H1 (cell line): ENCODE data around the gene ZC2HC1C. TPM values are rescaled to one million over a fixed set of nuclear protein-coding genes. Genes with fewer than 3 reads are reported as not detected.

ENCODE experiments used
- CTCF ChIA-PET: fragments of 300-600 bp; sonication (Branson Sonifier 250); formaldehyde crosslinking; loops from one replicate; lab custom pipeline; 2021; ENCODE audit not compliant: partially characterized antibody; lab: Charles Lee
- POLR2A ChIA-PET: fragments of 300-600 bp; sonication (Branson Sonifier 250); formaldehyde crosslinking; loops from one replicate; lab custom pipeline; 2021; ENCODE audit warnings: inconsistent platforms; ENCODE audit not compliant: partially characterized antibody; lab: Charles Lee
- DNase-seq, 2 experiments: peaks; one replicate each; pipeline versions ENCODE4 v3.0.0 to v3.0.0-alpha.2; 2010 to 2022; ENCODE audit warnings: low spot score in 2 of 2, low read depth in 1 of 2, mixed read lengths in 1 of 2
- FAIRE-seq: peaks from 2 replicates; lab custom pipeline; 2011; peaks lifted over from hg19 to GRCh38; lab: Jason Lieb, UNC
- H2AFZ ChIP-seq: 2 replicates; pipeline ENCODE4 v1.8.1; 2012; ENCODE audit warnings: low read length, inconsistent platforms
- H2AK5ac ChIP-seq: 2 replicates; pipeline ENCODE4 v1.6.1; 2013; ENCODE audit warnings: low read depth, low read length
- H2BK120ac ChIP-seq: replicated peaks from 2 replicates; pipeline ENCODE3; 2013; ENCODE audit warnings: low read depth, low read length, inconsistent platforms
- H2BK12ac ChIP-seq: 2 replicates; pipeline ENCODE4 v1.6.1; 2013; ENCODE audit warnings: low read depth, low read length
- H2BK15ac ChIP-seq: 2 replicates; pipeline ENCODE4 v1.6.1; 2013; ENCODE audit warnings: low read length
- H2BK20ac ChIP-seq: 2 replicates; pipeline ENCODE4 v1.6.1; 2013; ENCODE audit warnings: low read length
- H2BK5ac ChIP-seq: 2 replicates; pipeline ENCODE4 v1.6.1; 2013; ENCODE audit warnings: low read depth, low read length
- H3K14ac ChIP-seq: 2 replicates; pipeline ENCODE4 v1.6.1; 2013; ENCODE audit warnings: inconsistent platforms; ENCODE audit not compliant: insufficient read length
- H3K18ac ChIP-seq: 2 replicates; pipeline ENCODE4 v1.6.1; 2013; ENCODE audit warnings: low read length; ENCODE audit errors: extremely low read depth
- H3K23ac ChIP-seq: 2 replicates; pipeline ENCODE4 v1.6.1; 2013; ENCODE audit warnings: inconsistent platforms; ENCODE audit not compliant: insufficient read length
- H3K23me2 ChIP-seq: 2 replicates; pipeline ENCODE4 v1.6.1; 2013; ENCODE audit warnings: low read depth, low read length
- H3K27ac ChIP-seq: 2 replicates; pipeline ENCODE4 v1.6.1; 2011; ENCODE audit warnings: low read depth, low read length, inconsistent platforms
- H3K27me3 ChIP-seq, 4 experiments: replicated peaks in 1 of 4; 1 replicate in 1 of 4; 2 replicates in 3 of 4; pipeline versions ENCODE4 v1.6.1 to v1.8.1; 2011 to 2013; ENCODE audit warnings: low read length in 3 of 4, mild to moderate bottlenecking in 3 of 4, inconsistent platforms in 2 of 4, mixed read lengths in 2 of 4, moderate library complexity in 1 of 4; ENCODE audit not compliant: control insufficient read depth in 3 of 4, insufficient read depth in 3 of 4; ENCODE audit errors: extremely low read depth in 1 of 4
- H3K36me3 ChIP-seq, 4 experiments: 2 replicates each; pipeline versions ENCODE4 v1.6.1 to v1.8.1; 2011 to 2013; ENCODE audit warnings: mild to moderate bottlenecking in 4 of 4, low read length in 3 of 4, moderate library complexity in 2 of 4, control low read depth in 1 of 4, inconsistent platforms in 1 of 4; ENCODE audit not compliant: insufficient read depth in 4 of 4, control insufficient read depth in 2 of 4
- H3K4ac ChIP-seq: replicated peaks from 2 replicates; pipeline ENCODE3; 2013; ENCODE audit warnings: low read length, low read depth, mixed read lengths, inconsistent platforms; ENCODE audit not compliant: insufficient read length
- H3K4me1 ChIP-seq, 4 experiments: replicated peaks in 1 of 4; 1 replicate in 1 of 4; 2 replicates in 3 of 4; pipeline versions ENCODE4 v1.6.1 to v1.8.1; 2011 to 2013; ENCODE audit warnings: low read length in 3 of 4, inconsistent platforms in 2 of 4, mixed read lengths in 1 of 4; ENCODE audit not compliant: insufficient read depth in 4 of 4, control insufficient read depth in 3 of 4
- H3K4me2 ChIP-seq, 2 experiments: 2 replicates each; pipeline versions ENCODE4 v1.6.1 to v1.8.1; 2011 to 2013; ENCODE audit warnings: low read depth in 2 of 2, low read length in 2 of 2, control low read depth in 1 of 2, inconsistent platforms in 1 of 2, mild to moderate bottlenecking in 1 of 2; ENCODE audit not compliant: insufficient read depth in 1 of 2
- H3K4me3 ChIP-seq, 4 experiments: fragments of 200-600, 300-600 bp in 1 of 4; sonication (generic), shearing (Covaris generic), sonication (Bioruptor Twin) in 1 of 4; 2 replicates each; pipeline versions ENCODE4 v1.5.1 to v1.8.1; 2011 to 2016; ENCODE audit warnings: low read length in 4 of 4, low read depth in 3 of 4, control low read depth in 2 of 4, inconsistent platforms in 2 of 4, mild to moderate bottlenecking in 2 of 4, mixed read lengths in 1 of 4, moderate library complexity in 1 of 4; ENCODE audit not compliant: insufficient read depth in 2 of 4; ENCODE audit errors: extremely low read depth in 1 of 4
- H3K56ac ChIP-seq: replicated peaks from 2 replicates; pipeline ENCODE3; 2013; ENCODE audit warnings: low read depth, mild to moderate bottlenecking, mixed read lengths, low read length, inconsistent platforms; ENCODE audit not compliant: insufficient read length
- H3K79me1 ChIP-seq: 2 replicates; pipeline ENCODE4 v1.6.1; 2013; ENCODE audit warnings: low read depth, low read length, control low read depth
- H3K79me2 ChIP-seq, 2 experiments: 2 replicates each; pipeline versions ENCODE4 v1.6.1 to v1.8.1; 2012 to 2013; ENCODE audit warnings: low read length in 2 of 2, mild to moderate bottlenecking in 2 of 2, inconsistent platforms in 1 of 2; ENCODE audit not compliant: insufficient read depth in 2 of 2, control insufficient read depth in 1 of 2
- H3K9ac ChIP-seq, 4 experiments: replicated peaks in 1 of 4; 1 replicate in 1 of 4; 2 replicates in 3 of 4; pipeline versions ENCODE4 v1.6.1 to v1.8.1; 2011 to 2013; ENCODE audit warnings: low read depth in 3 of 4, low read length in 3 of 4, control low read depth in 2 of 4, mild to moderate bottlenecking in 2 of 4, moderate library complexity in 2 of 4, inconsistent platforms in 1 of 4; ENCODE audit errors: extremely low read depth in 1 of 4
- H3K9me3 ChIP-seq, 2 experiments: 2 replicates each; pipeline versions ENCODE4 v1.6.1 to v1.8.1; 2012 to 2013; ENCODE audit warnings: mild to moderate bottlenecking in 2 of 2, moderate library complexity in 2 of 2, control low read depth in 1 of 2, inconsistent platforms in 1 of 2, low read depth in 1 of 2, low read length in 1 of 2, mixed read lengths in 1 of 2; ENCODE audit not compliant: insufficient read depth in 2 of 2
- H4K20me1 ChIP-seq, 2 experiments: replicated peaks in 1 of 2; 2 replicates each; pipeline versions ENCODE3 to v1.8.1; 2011 to 2013; ENCODE audit warnings: inconsistent platforms in 2 of 2, low read length in 2 of 2, mild to moderate bottlenecking in 1 of 2; ENCODE audit not compliant: insufficient read depth in 2 of 2, control insufficient read depth in 1 of 2
- H4K5ac ChIP-seq: 2 replicates; pipeline ENCODE4 v1.6.1; 2013; ENCODE audit warnings: low read length, low read depth, mixed read lengths, inconsistent platforms; ENCODE audit not compliant: insufficient read length
- H4K8ac ChIP-seq: 2 replicates; pipeline ENCODE4 v1.8.0; 2013; ENCODE audit warnings: mild to moderate bottlenecking, moderate library complexity, low read length, inconsistent platforms; ENCODE audit not compliant: insufficient read depth; ENCODE audit errors: extremely low read depth
- H4K91ac ChIP-seq: replicated peaks from 2 replicates; pipeline ENCODE3; 2013; ENCODE audit warnings: low read length, mixed read lengths, inconsistent platforms; ENCODE audit not compliant: insufficient read length
- CBX5 ChIP-seq: fragments of 300-800, 300-1000 bp; sonication (generic); IDR thresholded peaks from 2 replicates; pipeline ENCODE4 v1.7.1; 2016; ENCODE audit warnings: antibody characterized with exemption, low read length, low read depth
- GABPA ChIP-seq: IDR thresholded peaks from 2 replicates; pipeline ENCODE4 v1.6.1; 2011; ENCODE audit warnings: mild to moderate bottlenecking, low read length, moderate library complexity, borderline replicate concordance; ENCODE audit not compliant: insufficient read depth
- JUND ChIP-seq: IDR thresholded peaks from 2 replicates; pipeline ENCODE4 v1.6.1; 2011; ENCODE audit warnings: mild to moderate bottlenecking, improper control_type of control experiment, low read length
- RXRA ChIP-seq: IDR thresholded peaks from 2 replicates; pipeline ENCODE4 v1.6.1; 2011; ENCODE audit warnings: low read depth, mild to moderate bottlenecking, low read length, moderate library complexity; ENCODE audit not compliant: insufficient read depth
- SIN3A ChIP-seq, 2 experiments: IDR thresholded peaks in 1 of 2; conservative IDR thresholded peaks in 1 of 2; 2 replicates each; pipeline ENCODE4 v1.6.1; 2011 to 2012; ENCODE audit warnings: low read length in 2 of 2, improper control_type of control experiment in 1 of 2, low read depth in 1 of 2, mild to moderate bottlenecking in 1 of 2
- TCF12 ChIP-seq: IDR thresholded peaks from 2 replicates; pipeline ENCODE4 v1.6.1; 2011; ENCODE audit warnings: low read depth, mild to moderate bottlenecking, low read length
- WGBS, 2 experiments: shearing (Covaris generic) in 1 of 2; methylation state at CpG; one replicate each; pipeline versions ENCODE4 v1.1.6 to v1.1.7; 2013 to 2015; ENCODE audit warnings: low lambda C conversion rate in 2 of 2, mixed read lengths in 2 of 2, inconsistent platforms in 1 of 2, low coverage in 1 of 2, missing lambda C conversion rate in 1 of 2; ENCODE audit not compliant: insufficient replicate concordance in 2 of 2, insufficient coverage in 1 of 2, insufficient read length in 1 of 2; ENCODE audit errors: extremely low coverage in 1 of 2, missing lambda C conversion rate in 1 of 2; 5-methylcytosine and 5-hydroxymethylcytosine counted together
- polyA plus RNA-seq, 7 experiments: library from polyadenylated mRNA; depleted of rRNA in 3 of 7; stranded (reverse) in 5 of 7; unstranded in 2 of 7; fragments of >200 nt in 5 of 7; fragments of 200-250 nt in 2 of 7; gene quantifications; 1 replicate in 5 of 7; 2 replicates in 1 of 7; 4 replicates in 1 of 7; pipeline versions ENCODE4 v1.2.1 to v1.2.3, GENCODE V29; 2011 to 2013; ENCODE audit warnings: missing spikeins in 2 of 7, mixed read lengths in 2 of 7
- total RNA-seq: library from RNA; stranded (reverse); fragmentation: NEBNext Ultra II Directional; extraction: Animal tissue kit (Norgen Biotek cat#: 25700); gene quantifications from 2 replicates; pipeline ENCODE4 v1.2.1, GENCODE V29; 2021
- TF ChIP-seq, protein P1 (sequence below): IDR thresholded peaks from 2 replicates; pipeline ENCODE4 v1.6.1; 2012; ENCODE audit warnings: inconsistent platforms

Gene ZC2HC1C
- total and polyA plus RNA-seq, 2 of the 8 experiments (the other 6 are each of a cell fraction or from before 2014, with no cell fraction given) = 0.57 to 1.2 TPM

DNA sequence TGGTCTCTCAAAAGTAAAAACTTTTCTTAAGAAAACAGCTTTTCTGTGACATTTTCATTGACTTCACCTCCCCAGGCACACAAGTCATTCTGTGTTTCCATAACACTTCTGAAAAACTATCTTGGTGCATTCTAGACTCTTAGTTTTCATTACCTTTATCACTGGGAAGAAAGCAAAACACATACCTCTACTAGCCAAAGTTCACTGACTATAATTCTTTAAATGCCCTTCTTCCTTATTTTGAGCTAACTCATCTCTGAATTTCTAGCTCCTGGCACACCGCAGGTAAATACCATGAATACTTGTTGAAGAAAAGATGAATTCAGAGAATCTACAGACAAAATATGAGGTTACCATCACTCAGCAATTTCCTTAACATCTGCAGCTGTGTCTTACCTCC is 39.3 kb upstream of the ZC2HC1C start:
- H4K20me1 ChIP-seq = no peaks in the 10 kb centered on the region
- H4K5ac ChIP-seq = no peak overlapping the region
- no peak overlapping the region for H2BK120ac ChIP-seq
- no peak overlapping the region for H3K4me2 ChIP-seq
- no peak overlapping the region for H3K18ac ChIP-seq
- H2BK12ac ChIP-seq = no peak overlapping the region
- 0% methylated on average over 1 of the region's 1 CpG; no CpG with 5 or more reads in 1 of the 2 experiments for WGBS, 2 experiments
- H2AK5ac ChIP-seq = no peak overlapping the region
- no peak for FAIRE-seq
- H3K23ac ChIP-seq = no peak overlapping the region
- no peak overlapping the region for H2BK5ac ChIP-seq
- H3K36me3 ChIP-seq = peaks cover 0 to 20% (median 3%) of the 10 kb centered on the region in 4 experiments; a peak in 3 of 8 replicates
- no peak overlapping the region for H3K27ac ChIP-seq
- no peaks in the 10 kb centered on the region for H3K79me1 ChIP-seq
- no peaks in the 10 kb centered on the region for H3K27me3 ChIP-seq
- no peak overlapping the region for H4K91ac ChIP-seq
- POLR2A ChIA-PET = no interaction called here
- H4K8ac ChIP-seq = no peak overlapping the region
- TF ChIP-seq CBX5 = no peak
- no peak for TF ChIP-seq RXRA
- TF ChIP-seq TCF12 = no peak
- no peak for TF ChIP-seq SIN3A (conservative IDR thresholded peaks at IDR 0.05 in 1 of 2, IDR thresholded peaks at IDR 0.05 in 1 of 2; ENCODE audit: low read depth in 1 of 2, low read length in 2 of 2)
- TF ChIP-seq JUND = no peak
- no peak for TF ChIP-seq GABPA
- TF ChIP-seq, protein P1, sequence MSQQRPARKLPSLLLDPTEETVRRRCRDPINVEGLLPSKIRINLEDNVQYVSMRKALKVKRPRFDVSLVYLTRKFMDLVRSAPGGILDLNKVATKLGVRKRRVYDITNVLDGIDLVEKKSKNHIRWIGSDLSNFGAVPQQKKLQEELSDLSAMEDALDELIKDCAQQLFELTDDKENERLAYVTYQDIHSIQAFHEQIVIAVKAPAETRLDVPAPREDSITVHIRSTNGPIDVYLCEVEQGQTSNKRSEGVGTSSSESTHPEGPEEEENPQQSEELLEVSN = no peak
- no peaks in the 10 kb centered on the region for H3K4me1 ChIP-seq
- no peak overlapping the region for H3K9ac ChIP-seq
- H3K23me2 ChIP-seq = no peaks in the 10 kb centered on the region
- no peak overlapping the region for H2BK15ac ChIP-seq
- CTCF ChIA-PET = interaction anchor here (1.3 kb wide), 1 partner anchor 16 kb away, joined by 4 read pairs; no protein-coding TSS in a partner anchor
- H3K14ac ChIP-seq = no peak overlapping the region
- no peak overlapping the region for H3K4ac ChIP-seq
- H2BK20ac ChIP-seq = no peak overlapping the region
- no peak overlapping the region for H2AFZ ChIP-seq
- H3K79me2 ChIP-seq = no peaks in the 10 kb centered on the region
- H3K4me3 ChIP-seq = no peak overlapping the region
- H3K56ac ChIP-seq = no peak overlapping the region
- no peaks in the 10 kb centered on the region for H3K9me3 ChIP-seq
- no peak for DNase-seq
